K562 (cell line): ENCODE measurements around the gene GNG11. TPM values are rescaled to one million over a fixed set of nuclear protein-coding genes. Genes with fewer than 3 reads are reported as not detected.

ENCODE experiments used
- ATAC-seq: fragments of 200-7000 bp; cut with Tn5 transposase; 3 replicates; pipeline ENCODE4 v1.9.1; 2020; ENCODE audit warnings: moderate library complexity
- BruUV-seq: library from RNA; stranded (reverse); fragments of 400-500 nt; replicated peaks from 2 replicates; lab custom pipeline; 2021; lab: Mats Ljungman, UMichigan
- CTCF ChIA-PET: fragments of 300-600 bp; formaldehyde crosslinking; extraction: SDS; loops from one replicate; lab custom pipeline; 2021; ENCODE audit warnings: low intra/inter-chr PET ratio; lab: Yijun Ruan, JAX
- POLR2A ChIA-PET: fragments of 300-600, 350-650 bp; sonication (Branson Sonifier 250); formaldehyde crosslinking; extraction: SDS; loops from one replicate; lab custom pipeline; 2021; ENCODE audit warnings: antibody characterized with exemption, inconsistent platforms; lab: Yijun Ruan, JAX
- DNase-seq, 4 experiments: peaks; one replicate each; pipeline versions ENCODE4 v3.0.0 to v3.0.0-alpha.2; 2011 to 2018; ENCODE audit warnings: low spot score in 3 of 4, mixed read lengths in 3 of 4; ENCODE audit errors: extremely low read depth in 1 of 4
- FAIRE-seq: peaks from 2 replicates; lab custom pipeline; 2011; peaks lifted over from hg19 to GRCh38; lab: Jason Lieb, UNC
- H2AFZ ChIP-seq: 2 replicates; pipeline ENCODE4 v1.6.0; 2011; ENCODE audit warnings: low read depth, low read length, control low read depth, inconsistent platforms
- H3K27ac ChIP-seq: fragments of 200-600 bp; 3 replicates; pipeline ENCODE4 v1.8.0; 2011; ENCODE audit warnings: low read depth, mild to moderate bottlenecking, control low read depth, inconsistent platforms, low read length, moderate library complexity, mixed read lengths; ENCODE audit errors: extremely low read depth
- H3K27me3 ChIP-seq, 2 experiments: fragments of 300-600 bp in 1 of 2; 2 replicates in 1 of 2; 3 replicates in 1 of 2; pipeline versions ENCODE4 v1.6.0 to v1.8.0; 2011; ENCODE audit warnings: inconsistent platforms in 2 of 2, low read length in 2 of 2, mild to moderate bottlenecking in 1 of 2, mixed read lengths in 1 of 2, moderate library complexity in 1 of 2; ENCODE audit not compliant: control insufficient read depth in 2 of 2, insufficient read depth in 2 of 2
- H3K36me3 ChIP-seq: fragments of 300-600 bp; 3 replicates; pipeline ENCODE4 v1.8.0; 2011; ENCODE audit warnings: mild to moderate bottlenecking, low read length, inconsistent platforms; ENCODE audit not compliant: control insufficient read depth, insufficient read depth
- H3K4me1 ChIP-seq, 2 experiments: fragments of 200-600 bp in 1 of 2; replicated peaks in 1 of 2; 2 replicates in 1 of 2; 3 replicates in 1 of 2; pipeline versions ENCODE4 v1.5.1 to v1.8.0; 2011; ENCODE audit warnings: inconsistent platforms in 2 of 2, low read length in 2 of 2, mild to moderate bottlenecking in 1 of 2, mixed read lengths in 1 of 2, moderate library complexity in 1 of 2; ENCODE audit not compliant: control insufficient read depth in 2 of 2, insufficient read depth in 2 of 2
- H3K4me2 ChIP-seq: 2 replicates; pipeline ENCODE4 v1.6.1; 2011; ENCODE audit warnings: low read length, control low read depth, inconsistent platforms, mixed read lengths; ENCODE audit not compliant: insufficient read depth
- H3K4me3 ChIP-seq: fragments of 200-600 bp; sonication (generic), shearing (Covaris generic); 2 replicates; pipeline ENCODE4 v1.5.1; 2016; ENCODE audit warnings: control low read depth, inconsistent platforms
- H3K79me2 ChIP-seq: fragments of 200-600 bp; 3 replicates; pipeline ENCODE4 v1.8.0; 2011; ENCODE audit warnings: low read length, inconsistent platforms; ENCODE audit not compliant: control insufficient read depth, insufficient read depth
- H3K9ac ChIP-seq, 2 experiments: 2 replicates each; pipeline versions ENCODE4 v1.6.0 to v1.6.1; 2011; ENCODE audit warnings: low read depth in 2 of 2, low read length in 2 of 2, control low read depth in 1 of 2, inconsistent platforms in 1 of 2, mild to moderate bottlenecking in 1 of 2, mixed read lengths in 1 of 2; ENCODE audit not compliant: insufficient read depth in 1 of 2
- H3K9me1 ChIP-seq: one replicate; pipeline ENCODE4 v1.6.0; 2011; ENCODE audit warnings: inconsistent platforms, mild to moderate bottlenecking, low read length, moderate library complexity; ENCODE audit not compliant: control insufficient read depth, insufficient read depth
- H3K9me3 ChIP-seq: replicated peaks from 2 replicates; pipeline ENCODE4 v1.5.1; 2011; ENCODE audit warnings: low read depth, low read length, inconsistent platforms; ENCODE audit not compliant: control insufficient read depth, insufficient read depth
- H4K20me1 ChIP-seq: replicated peaks from 2 replicates; pipeline ENCODE4 v1.6.1; 2011; ENCODE audit warnings: low read length, inconsistent platforms, mixed read lengths; ENCODE audit not compliant: control insufficient read depth, insufficient read depth
- HOXB6 ChIP-seq: fragments of 250-450 bp; sonication (Bioruptor Pico); IDR thresholded peaks from 2 replicates; pipeline ENCODE4 v1.5.1; 2022; ENCODE audit warnings: mild to moderate bottlenecking, borderline replicate concordance
- NFIC ChIP-seq: fragments of 450-650 bp; IDR thresholded peaks from 2 replicates; pipeline ENCODE4 v1.6.1; 2017; ENCODE audit warnings: mild to moderate bottlenecking, inconsistent platforms
- RAD21 ChIP-seq, 2 experiments: fragments of 250-450 bp in 1 of 2; fragments of 450-650 bp in 1 of 2; sonication (Bioruptor Pico) in 1 of 2; formaldehyde crosslinking in 1 of 2; IDR thresholded peaks in 1 of 2; conservative IDR thresholded peaks in 1 of 2; 2 replicates each; pipeline versions ENCODE4 v1.4.0 to v1.8.0; 2020 to 2022; ENCODE audit warnings: mild to moderate bottlenecking in 2 of 2, moderate library complexity in 1 of 2
- RBM25 ChIP-seq: fragments of 200-400 bp; formaldehyde crosslinking; IDR thresholded peaks from 2 replicates; pipeline ENCODE4 v1.6.1; 2018; ENCODE audit warnings: low read length, low read depth, moderate library complexity; ENCODE audit not compliant: severe bottlenecking
- SOX6 ChIP-seq: fragments of 450-650 bp; IDR thresholded peaks from 2 replicates; pipeline ENCODE4 v1.6.1; 2014; ENCODE audit warnings: mild to moderate bottlenecking
- ZNF274 ChIP-seq: IDR thresholded peaks from 2 replicates; pipeline ENCODE4 v1.6.1; 2011; ENCODE audit warnings: low read depth, mild to moderate bottlenecking, low read length, moderate library complexity, borderline replicate concordance
- WGBS: fragments of 100-300 bp; shearing (Covaris generic); methylation state at CpG from one replicate; pipeline ENCODE4 v1.1.6; 2016; ENCODE audit warnings: low coverage, mixed read lengths; ENCODE audit not compliant: insufficient coverage; ENCODE audit errors: missing lambda C conversion rate; 5-methylcytosine and 5-hydroxymethylcytosine counted together
- in situ Hi-C: fragments of 300-500 bp; cut with MboI; formaldehyde crosslinking; loops from 4 replicates; pipeline ENCODE4 v1.15.0; 2018; ENCODE audit warnings: inconsistent platforms, mixed read lengths
- intact Hi-C: fragments of 100-400 bp; cut with micrococcal nuclease; formaldehyde crosslinking; loops from 2 replicates; pipeline ENCODE4 v1.14.2; 2022
- polyA plus RNA-seq, 8 experiments: library from polyadenylated mRNA; depleted of rRNA in 4 of 8; stranded (reverse) in 5 of 8; unstranded in 3 of 8; fragments of >200 nt; fragmentation: Nextera tagmentation in 2 of 8; fragmentation: Illumina TruSeq in 1 of 8; extraction: Ambion mirVana in 2 of 8; extraction: Trizol in 1 of 8; gene quantifications; 2 replicates each; pipeline versions ENCODE4 v1.2.1 to v1.2.3, GENCODE V29; 2011 to 2014; ENCODE audit warnings: inconsistent platforms in 1 of 8, missing spikeins in 1 of 8
- total RNA-seq, 7 experiments: library from RNA; depleted of rRNA in 6 of 7; stranded (reverse); fragments of >200 nt in 6 of 7; fragmentation: Illumina TruSeq in 2 of 7; extraction: Trizol in 2 of 7; gene quantifications; 2 replicates each; pipeline versions ENCODE4 v1.2.1 to v1.2.3, GENCODE V29; 2011 to 2021; ENCODE audit warnings: low replicate concordance in 1 of 7
- TF ChIP-seq, protein P1 (sequence below): sonication (generic); formaldehyde crosslinking; IDR thresholded peaks from 2 replicates; pipeline ENCODE4 v1.9.0; 2022; ENCODE audit warnings: mild to moderate bottlenecking, missing genetic modification reagents

The GNG11 gene
- total and polyA plus RNA-seq, 9 of the 15 experiments (the other 6 are each of a cell fraction or from before 2014, with no cell fraction given), result 0.06 TPM; not detected in 8

- WGBS, result 2% methylated on average over 3 of the region's 3 CpGs
- Histone ChIP-seq H3K4me1 (no peaks in the 10 kb centered on the region), H3K4me2 (no peak overlapping the region), H4K20me1 (no peaks in the 10 kb centered on the region), H3K9me3 (no peaks in the 10 kb centered on the region), H3K9me1 (no peaks in the 10 kb centered on the region), H3K27ac (no peak overlapping the region), H2AFZ (no peak overlapping the region), H3K4me3 (no peak overlapping the region), H3K27me3 (no peaks in the 10 kb centered on the region), H3K9ac (no peak overlapping the region), H3K36me3 (no peaks in the 10 kb centered on the region), H3K79me2 (no peaks in the 10 kb centered on the region)
- ChIA-PET POLR2A (no interaction called here), CTCF (no interaction called here)
- intact Hi-C loops (no loop called here), in situ Hi-C loops (no loop called here)
- DNase-seq (no peak), FAIRE-seq (no peak), ATAC-seq (no peak)
- peak in 1 of 2 experiments; percentile 33; a peak in 2 of 4 replicates for TF ChIP-seq RAD21 (CRISPR knock-in tag; conservative IDR thresholded peaks at IDR 0.05 in 1 of 2, IDR thresholded peaks at IDR 0.05 in 1 of 2)
- TF ChIP-seq ZNF274, result no peak
- no peak for TF ChIP-seq HOXB6 (CRISPR knock-in tag)
- no TSS peak for BruUV-seq
These were observed 43.8 kb upstream of the GNG11 start for GRCh38 chr7:93877742-93878141.

GRCh38 chr7:93879356-93879755, 42.2 kb upstream of the GNG11 start:
- intact Hi-C loops, result no loop called here
- FAIRE-seq, result no peak
- Histone ChIP-seq H3K36me3 (no peaks in the 10 kb centered on the region), H3K9ac (no peak overlapping the region), H3K9me3 (no peaks in the 10 kb centered on the region), H3K27ac (no peak overlapping the region), H3K4me3 (no peak overlapping the region), H3K4me2 (no peak overlapping the region), H3K4me1 (no peaks in the 10 kb centered on the region), H4K20me1 (no peaks in the 10 kb centered on the region), H2AFZ (no peak overlapping the region), H3K27me3 (no peaks in the 10 kb centered on the region), H3K9me1 (no peaks in the 10 kb centered on the region), H3K79me2 (no peaks in the 10 kb centered on the region)
- TF ChIP-seq SOX6, result no peak
- TF ChIP-seq, protein P1, sequence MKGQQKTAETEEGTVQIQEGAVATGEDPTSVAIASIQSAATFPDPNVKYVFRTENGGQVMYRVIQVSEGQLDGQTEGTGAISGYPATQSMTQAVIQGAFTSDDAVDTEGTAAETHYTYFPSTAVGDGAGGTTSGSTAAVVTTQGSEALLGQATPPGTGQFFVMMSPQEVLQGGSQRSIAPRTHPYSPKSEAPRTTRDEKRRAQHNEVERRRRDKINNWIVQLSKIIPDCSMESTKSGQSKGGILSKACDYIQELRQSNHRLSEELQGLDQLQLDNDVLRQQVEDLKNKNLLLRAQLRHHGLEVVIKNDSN (CRISPR knock-in tag), result no peak
- no peak for TF ChIP-seq NFIC
- TF ChIP-seq RBM25, result peak; percentile 69
- no TSS peak for BruUV-seq
- POLR2A ChIA-PET, result no interaction called here
- DNase-seq, result no peak
- CTCF ChIA-PET, result no interaction called here
- in situ Hi-C loops, result no loop called here
- no peak for ATAC-seq
